GM18507 (cell line): ENCODE data around the gene MSRB2.
A peak's percentile ranks its signal among the peaks of the same experiment; 100 is the strongest.
"Not testable (repeated sequence)": the region's sequence is repeated elsewhere in the genome, so short reads cannot be mapped to it uniquely, and the experiment has no call there.

Experiments
- DNase-seq: peaks from one replicate; pipeline ENCODE4 v3.0.0; 2011; ENCODE audit warnings: low read depth; ENCODE audit not compliant: insufficient read length; ENCODE audit errors: extremely low spot score
- FAIRE-seq: peaks from 2 replicates; lab custom pipeline; 2011; peaks lifted over from hg19 to GRCh38; lab: Jason Lieb, UNC

Gene MSRB2

DNA sequence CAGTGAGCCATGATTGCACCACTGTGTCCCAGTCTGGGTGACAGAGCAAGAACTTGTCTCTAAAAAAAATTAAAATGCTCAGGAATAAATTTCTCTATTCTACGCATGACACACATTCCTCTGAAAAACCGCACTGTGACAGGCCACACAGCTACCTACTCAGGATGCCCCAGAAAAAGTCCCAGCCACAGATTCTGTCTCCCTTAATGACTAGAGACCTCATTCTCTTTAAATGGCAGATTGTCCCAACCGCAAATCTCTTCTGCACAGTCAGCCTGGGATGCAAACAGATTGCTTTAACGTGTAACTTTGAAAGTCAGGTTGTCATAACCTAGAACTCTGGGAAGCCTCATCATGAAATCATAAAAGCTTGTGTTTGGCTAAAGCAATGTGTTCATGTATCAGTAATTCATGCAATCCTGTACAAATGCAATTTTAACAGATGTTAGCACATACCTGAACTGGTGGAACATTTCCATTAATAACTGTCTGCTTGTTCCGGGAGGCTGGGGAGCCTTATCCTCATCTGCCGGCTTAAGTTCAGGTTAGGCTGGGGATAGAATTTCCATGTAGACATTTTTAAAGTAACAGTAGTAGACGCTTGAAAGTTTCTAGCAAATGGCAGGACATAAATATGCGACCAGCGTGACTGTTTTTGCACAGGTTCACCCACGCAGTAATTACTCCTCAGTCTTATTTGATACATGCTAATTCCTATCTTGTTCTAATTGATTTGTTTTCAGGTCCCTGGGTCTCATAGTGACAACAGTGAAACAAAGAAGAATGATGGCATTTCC lies 26.2 kb upstream of the MSRB2 start:
- DNase-seq (no peak), FAIRE-seq (no peak)

DNA sequence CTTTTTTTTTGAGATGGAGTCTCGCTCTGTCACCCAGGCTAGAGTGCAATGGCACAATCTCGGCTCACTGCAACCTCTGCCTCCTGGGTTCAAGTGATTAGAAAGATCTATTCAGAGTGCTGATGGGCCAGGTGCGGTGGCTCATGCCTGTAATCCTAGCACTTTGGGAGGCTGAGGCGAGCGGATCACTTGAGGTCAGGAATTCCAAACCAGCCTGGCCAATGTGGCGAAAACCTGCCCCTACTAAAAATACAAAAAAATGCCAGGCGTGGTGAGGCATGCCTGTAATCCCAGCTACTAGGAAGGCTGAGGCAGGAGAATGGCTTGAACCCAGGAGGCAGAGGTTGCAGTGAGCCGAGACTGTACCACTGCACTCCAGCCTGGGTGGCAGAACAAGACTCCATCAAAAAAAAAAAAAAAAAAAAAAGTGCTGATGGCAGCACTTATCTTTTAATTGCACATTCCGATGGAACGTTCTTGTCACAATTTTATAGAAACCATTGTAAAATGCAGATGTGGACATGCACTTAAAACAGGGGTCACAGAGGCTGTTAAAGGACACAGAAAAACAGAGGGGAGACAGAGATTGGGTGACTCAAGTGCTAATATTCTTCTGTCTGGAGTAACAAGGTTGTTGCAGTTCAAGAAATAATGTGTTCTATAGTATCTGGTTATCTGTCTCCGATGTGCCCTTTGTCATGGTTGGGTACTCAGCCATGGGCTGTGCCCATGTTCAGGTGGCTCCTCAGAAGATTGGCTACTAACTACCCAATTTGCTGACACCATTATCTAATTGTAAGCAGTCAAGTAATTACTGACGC lies 25.1 kb upstream of the MSRB2 start:
- not testable (repeated sequence) for FAIRE-seq

DNA sequence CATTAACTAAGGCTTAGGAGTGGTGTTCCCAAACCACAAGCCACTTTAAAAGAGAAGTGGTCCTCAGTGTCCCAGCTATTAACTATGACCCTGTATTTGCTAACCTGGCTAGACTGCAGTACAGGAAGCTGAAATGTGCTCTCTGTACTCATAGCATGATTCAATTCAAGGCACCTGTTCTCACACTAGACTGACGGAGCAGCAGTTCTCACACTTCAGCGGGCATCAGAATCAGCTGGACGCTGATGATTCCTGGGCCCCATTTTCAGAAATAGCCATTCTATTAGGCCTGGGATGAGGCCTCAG lies 24.5 kb upstream of the MSRB2 start:
- FAIRE-seq (no peak), DNase-seq (no peak)

More for the DNA sequence above, 25.1 kb upstream of the MSRB2 start:
- DNase-seq: not testable (repeated sequence)

DNA sequence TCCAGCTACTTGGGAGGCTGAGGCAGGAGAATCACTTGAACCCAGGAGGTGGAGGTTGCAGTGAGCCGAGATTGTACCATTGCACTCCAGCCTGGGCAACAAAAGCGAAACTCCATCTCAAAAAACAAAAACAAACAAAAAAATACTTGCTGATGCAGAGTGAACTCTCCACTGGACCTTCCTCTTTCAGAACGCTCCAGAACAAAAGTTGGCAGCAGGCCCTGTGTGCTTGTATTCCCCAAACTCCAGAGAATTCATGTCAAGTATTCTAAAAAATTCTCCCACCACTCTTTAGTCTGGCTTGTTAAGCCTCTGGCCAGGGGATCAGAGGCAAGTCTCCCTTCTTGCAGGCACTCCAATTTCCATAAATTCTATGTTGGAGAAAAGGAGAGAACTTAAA lies 22.8 kb upstream of the MSRB2 start:
- not testable (repeated sequence) for DNase-seq, FAIRE-seq

DNA sequence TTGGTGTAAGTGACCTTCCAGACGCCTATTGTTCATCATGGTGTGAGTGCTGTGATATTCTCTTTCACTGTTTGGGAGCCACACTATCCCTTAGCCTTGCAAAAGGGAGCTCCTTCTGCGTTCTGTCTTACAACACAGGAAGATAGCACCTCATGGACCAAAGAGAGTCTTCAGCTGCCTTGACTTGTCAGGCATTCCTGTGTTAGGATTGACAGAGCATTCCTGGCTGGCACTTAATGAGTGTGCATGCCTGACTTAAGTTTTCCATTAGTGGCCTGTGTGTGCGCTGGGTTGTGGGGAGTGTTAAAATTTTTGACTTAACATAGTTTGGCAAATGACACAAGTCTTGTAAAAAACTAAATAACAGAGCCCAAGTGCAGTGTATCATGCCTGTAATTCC lies 21.9 kb upstream of the MSRB2 start:
- DNase-seq (no peak), FAIRE-seq (no peak)

DNA sequence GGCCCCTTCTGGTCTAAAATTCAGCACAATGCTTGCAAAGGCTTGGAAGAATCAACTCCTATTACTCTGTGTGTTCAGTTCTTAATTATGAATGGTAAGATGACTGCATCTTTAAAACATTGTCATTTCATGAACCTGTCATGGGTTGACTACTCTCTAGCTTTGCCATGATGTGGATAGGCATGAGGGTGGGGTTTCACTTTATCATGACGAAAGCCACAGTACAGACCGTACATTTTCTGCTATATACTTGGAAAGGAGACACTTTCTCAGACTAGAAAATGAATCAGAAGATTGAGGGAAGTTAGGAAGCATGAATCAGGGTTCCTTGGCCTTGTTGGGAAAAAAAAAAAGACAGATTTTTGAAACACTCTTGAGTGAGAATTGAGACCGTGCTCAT lies 19.7 kb upstream of the MSRB2 start:
- FAIRE-seq: no peak
- DNase-seq: no peak

DNA sequence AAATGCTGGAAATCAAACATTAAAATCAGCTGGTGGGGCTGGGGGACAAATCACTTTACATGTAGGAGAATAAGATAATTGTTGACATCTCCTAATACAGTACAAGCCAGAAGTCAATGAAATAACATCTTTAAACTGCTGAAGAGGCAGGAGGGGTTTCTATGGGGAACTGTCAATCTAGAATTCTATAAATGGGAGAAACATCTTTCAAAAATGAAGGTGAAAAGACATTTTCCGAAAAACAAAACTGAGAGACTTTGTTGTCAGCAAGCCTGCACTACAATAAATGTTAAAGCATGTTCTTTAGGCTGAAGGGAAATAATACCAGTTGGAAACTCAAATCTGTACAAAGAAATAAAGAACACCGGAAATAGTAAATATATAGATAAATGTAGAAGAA lies 17.3 kb upstream of the MSRB2 start:
- FAIRE-seq (no peak), DNase-seq (no peak)

DNA sequence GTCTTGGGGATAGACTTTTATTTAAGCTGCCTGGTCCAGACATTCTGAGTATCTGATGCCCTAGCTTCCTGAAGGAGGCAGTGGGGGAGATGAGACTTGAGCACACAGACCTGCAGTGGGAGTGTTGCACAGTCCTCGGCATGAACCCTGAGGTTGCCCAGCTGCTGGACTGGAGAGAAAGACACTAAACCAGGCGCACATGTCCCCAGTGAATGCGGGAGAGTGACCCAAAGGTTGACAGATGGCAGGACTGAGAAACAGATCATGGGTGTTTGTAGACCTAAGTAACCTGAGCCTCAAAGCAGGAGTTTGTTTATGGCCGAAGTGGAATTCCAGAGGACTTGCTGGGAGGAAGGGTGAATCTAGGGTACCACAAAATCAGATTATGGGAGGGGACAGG lies 15.7 kb upstream of the MSRB2 start:
- FAIRE-seq (no peak), DNase-seq (no peak)

DNA sequence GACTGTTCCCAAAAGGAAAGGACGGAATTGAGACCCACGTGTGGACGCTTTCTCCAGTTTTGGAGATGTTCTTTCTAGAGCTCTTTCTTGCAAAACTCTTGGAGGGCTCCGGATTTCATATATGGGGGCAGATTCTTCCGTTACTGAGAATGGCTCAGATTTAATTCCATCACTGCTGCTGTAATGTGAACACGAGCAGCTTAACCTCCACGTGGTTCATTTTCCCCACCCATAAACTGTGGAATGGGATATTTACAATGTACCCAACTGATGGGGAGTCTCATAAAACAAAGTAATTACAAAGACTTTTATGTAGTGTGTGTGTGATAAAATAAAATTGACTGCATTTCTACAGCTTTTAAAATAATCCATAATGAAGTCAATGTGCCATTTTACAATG lies 15.1 kb upstream of the MSRB2 start:
- DNase-seq: no peak
- no peak for FAIRE-seq

DNA sequence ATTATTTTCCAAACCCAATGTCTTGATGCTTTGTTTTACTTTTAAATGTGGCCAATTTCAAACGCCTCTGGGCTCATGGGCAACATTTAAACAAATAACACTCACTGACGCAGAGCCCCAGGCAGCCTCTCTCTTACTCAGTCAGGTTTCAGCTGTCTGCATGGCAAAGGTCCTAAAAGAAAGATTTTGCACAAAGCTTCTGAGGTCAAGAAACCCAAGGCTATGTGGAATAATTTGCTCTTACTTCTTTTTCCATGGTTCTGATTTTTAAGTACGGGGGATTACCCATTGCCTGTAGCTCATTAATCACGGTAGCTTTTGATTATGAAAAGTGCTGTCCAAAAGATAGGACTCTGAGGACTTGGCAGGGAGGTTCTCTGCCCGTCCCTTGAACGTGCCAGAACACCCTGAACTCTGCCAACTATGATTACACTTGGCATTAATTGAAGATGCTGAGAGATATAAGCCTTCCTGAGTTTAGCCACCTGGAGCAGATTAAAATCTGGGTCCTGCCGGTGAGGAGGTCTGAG lies 14.1 kb upstream of the MSRB2 start:
- no peak for FAIRE-seq

DNA sequence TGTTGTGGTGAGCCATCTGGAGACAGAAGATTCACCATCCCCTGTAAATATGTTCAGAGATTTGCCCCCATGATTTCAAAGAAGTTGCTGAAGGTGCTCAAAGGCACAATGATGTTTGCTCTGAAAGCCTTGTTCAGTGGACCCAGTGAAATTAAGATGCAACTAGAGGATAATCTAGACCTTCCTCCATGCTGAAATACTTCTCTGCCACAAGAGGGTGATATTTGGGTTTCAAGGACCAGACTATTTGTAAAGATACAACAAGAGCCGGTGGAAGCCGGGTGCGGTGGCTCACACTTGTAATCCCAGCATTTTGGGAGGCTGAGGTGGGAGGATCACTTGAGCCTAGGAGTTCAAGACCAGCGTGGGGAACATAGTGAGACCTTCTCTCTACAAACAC lies 13.5 kb upstream of the MSRB2 start:
- FAIRE-seq (peak; percentile 31), DNase-seq (no peak)

More for the DNA sequence above, 14.1 kb upstream of the MSRB2 start:
- DNase-seq: no peak

DNA sequence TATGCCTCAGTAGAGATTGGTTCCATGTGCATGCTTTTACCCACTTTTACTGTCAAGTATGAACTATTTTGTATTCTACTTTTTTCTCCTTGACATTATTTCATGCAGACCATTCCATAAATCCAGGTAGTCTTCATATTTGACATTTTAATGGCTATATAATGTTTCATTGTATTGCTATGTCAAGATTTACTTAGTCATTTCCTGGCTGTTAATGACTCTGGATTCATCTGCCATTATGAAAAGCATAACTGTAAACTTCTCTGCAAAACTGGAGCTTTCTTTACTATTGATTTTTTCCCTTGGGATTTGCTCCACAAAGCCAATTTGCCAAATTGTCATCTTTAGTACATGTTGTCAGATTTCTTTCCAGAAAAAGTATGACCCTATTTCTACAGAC lies 6.8 kb upstream of the MSRB2 start:
- FAIRE-seq: no peak
- DNase-seq: no peak

DNA sequence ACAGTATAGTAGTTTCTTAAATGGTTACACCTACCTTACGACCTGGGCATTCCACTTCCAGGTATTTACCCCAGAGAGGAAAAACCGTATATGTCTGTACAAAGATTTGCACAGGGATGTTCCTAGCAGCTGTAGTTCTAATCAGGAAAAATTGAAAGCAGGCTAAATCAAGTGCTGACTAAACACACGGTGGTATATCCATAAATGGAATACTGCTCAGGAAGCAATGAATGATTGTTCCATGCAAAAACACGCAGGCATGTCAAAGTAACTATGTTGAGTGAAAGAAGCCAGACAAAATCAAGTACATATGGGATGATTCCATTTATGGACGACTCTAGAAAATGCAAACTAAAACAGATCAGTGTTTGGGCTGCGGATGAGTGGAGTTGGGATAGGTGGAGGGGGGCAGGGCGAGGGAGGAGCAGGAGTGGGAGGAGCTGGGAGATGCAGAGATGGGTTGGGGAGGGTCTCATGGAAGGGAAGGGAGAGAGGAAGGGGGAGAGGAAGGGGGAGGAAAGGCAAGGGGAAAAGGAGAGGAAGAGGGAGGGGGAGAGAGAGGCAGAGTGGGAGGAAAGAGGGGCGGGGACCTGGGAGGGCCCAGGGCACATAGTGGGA lies 484 bp upstream of the MSRB2 start:
- FAIRE-seq (no peak), DNase-seq (no peak)

DNA sequence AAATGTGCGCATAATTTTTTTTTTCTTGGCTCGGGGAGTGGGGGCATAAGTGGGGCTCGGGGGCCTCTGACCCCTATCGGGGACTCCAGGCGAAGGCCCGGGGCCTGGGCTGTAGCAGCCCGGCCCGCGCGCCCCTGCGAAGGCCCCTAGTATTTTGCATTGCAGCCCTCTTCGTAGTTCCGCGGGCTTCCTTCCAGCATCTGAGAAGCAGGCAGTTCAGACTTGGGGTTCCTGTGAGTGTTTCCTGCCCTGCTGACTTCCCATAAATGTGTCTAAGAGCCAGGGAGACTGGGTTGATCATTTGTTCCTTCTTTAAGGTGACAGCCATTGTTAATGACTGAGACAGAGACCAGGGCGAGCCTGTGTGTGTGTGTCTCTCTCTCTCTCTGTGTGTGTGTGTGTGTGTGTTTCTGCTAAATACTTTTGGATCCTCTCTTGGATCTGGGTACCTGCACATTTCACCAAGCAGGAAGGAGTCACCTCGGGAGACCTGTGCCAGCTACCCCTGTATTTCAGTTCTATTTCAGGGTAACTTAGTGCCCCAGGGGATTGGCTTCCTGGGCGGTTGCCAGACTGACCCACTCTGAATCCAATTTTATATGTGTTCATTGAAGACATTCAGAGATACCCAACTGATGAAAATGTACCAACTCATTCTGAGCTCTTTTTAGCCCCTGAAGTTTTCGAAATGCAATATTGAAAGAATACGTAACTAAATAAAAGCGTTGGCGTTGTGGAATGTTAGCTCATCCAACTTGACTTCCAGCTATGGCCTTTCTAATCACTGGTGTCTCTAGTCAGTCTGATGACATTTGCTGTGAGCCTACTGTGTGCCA lies 805 bp downstream of the MSRB2 start:
- peak; percentile 14 for DNase-seq
- FAIRE-seq: peak; percentile 56

DNA sequence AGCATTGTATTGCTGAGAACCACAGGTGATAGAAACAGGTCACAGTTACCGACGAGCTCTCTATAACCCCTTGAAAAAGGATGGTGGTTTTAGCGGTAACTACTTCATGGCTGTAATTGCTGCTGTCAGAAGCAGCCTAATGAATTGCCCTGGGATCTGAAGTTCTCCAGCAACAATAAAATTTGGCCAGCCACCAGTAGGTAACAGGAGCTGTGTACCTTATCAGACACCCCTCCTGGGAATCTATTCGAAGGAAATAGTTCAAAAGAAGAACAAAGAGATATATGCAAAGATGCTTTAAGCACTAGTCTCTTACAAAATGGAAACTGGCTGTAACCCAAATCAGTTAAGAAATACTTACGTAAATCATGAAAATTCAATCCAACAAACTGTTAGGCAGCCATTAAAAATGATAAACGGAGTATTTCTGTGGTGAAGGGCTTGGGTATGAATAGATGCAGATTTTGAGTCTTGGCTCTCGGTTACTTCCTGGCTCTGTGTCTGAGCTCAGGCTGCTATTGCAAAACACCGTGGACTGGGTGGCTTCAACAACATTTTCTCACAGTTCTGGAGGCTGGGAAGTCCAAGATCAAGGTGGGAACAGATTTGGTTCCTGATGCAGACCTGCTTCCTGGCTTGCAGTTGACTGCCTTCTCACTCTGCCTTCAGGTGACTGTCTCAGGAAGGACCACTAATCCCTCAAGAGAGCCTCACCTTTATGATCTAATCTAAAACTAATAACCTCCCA lies 1.6 kb downstream of the MSRB2 start:
- DNase-seq (no peak), FAIRE-seq (no peak)

DNA sequence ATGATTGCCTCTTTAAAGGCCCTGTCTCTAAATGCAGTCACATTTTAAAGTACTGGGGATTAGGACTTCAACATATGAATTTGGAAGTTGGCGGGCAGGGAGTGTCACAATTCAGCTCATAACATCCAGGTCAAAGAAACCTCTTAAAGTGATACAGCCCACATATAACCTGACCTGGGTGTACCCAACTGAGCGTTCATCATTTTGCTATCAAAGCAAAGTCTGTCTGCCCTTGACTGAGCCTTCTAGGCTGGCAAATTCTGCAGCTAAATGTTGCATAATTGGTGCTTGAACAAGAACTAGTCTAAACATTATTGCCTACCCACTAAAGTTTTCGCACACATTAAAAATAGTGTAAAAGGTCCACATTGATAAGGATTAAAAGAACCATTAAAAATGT lies 3.7 kb downstream of the MSRB2 start:
- no peak for DNase-seq
- FAIRE-seq: no peak

DNA sequence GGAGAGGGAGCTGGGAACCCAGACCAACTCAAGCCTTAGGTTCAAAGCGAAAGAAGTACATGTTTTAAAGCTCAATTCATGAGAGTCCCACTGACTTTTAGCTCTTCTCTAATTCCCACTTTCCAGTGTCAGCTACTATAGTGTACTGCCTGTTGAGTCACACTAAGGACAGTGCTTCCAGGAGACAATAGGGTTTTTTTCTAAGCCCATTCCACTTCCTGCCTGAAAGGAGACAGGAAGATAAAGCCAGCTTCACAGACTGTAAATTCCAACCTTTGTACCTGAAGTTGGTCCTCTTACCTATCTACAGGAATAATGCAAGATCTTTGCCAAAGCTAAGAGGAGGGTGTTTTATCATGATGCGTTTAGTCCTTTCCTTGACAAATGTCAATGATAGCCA lies 4.4 kb downstream of the MSRB2 start:
- DNase-seq (no peak), FAIRE-seq (no peak)

DNA sequence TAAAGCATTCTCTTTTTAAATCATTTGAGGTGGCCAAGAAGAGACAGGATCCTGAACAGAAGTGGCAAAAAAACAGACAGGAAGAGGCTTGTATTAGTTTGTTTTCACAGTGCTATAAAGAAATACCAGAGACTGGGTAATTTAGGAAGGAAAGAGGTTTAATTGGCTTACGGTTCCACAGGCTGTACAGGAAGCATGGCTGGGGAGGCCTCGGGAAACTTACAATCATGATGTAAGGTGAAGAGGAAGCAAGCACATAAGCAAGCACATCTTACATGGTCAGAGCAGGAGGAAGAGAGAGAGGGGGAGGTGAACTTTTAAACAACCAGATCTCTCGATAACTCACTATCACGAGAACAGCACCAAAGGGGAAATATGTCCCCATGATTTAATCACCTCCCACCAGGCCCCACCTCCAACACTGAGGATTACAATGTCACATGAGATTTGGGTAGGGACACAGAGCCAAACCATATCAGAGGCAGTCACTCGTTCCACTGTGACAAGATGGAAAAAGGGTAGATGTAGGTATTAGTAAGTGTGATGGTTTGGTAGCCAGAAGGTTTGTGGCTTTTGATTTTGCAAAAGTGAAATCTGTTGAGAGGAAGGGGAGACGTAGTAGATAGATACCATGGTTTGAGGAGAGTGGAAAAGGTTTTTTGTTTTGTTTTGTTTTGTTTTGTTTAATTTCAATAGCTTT lies 5.1 kb downstream of the MSRB2 start:
- DNase-seq: no peak
- FAIRE-seq: no peak
